IgD-negative memory B cell (primary cell): Measurements from ENCODE around the gene GAL3ST1. TPM values are rescaled to one million over a fixed set of nuclear protein-coding genes. Genes with fewer than 3 reads are reported as not detected.
"Not testable (repeated sequence)": the region's sequence is repeated elsewhere in the genome, so short reads cannot be mapped to it uniquely, and the experiment has no call there.

Experiments
- H3K27ac Mint-ChIP-seq, 3 donors: one replicate each; pipeline ENCODE4 v1.8.0; 2020 to 2022; ENCODE audit warnings: mild to moderate bottlenecking in 3 of 3, mixed read lengths in 3 of 3, moderate library complexity in 1 of 3
- H3K27me3 Mint-ChIP-seq: one replicate; pipeline ENCODE4 v1.8.0; 2021; ENCODE audit warnings: mixed read lengths
- H3K36me3 Mint-ChIP-seq: one replicate; pipeline ENCODE4 v1.8.0; 2020; ENCODE audit warnings: mild to moderate bottlenecking, mixed read lengths
- H3K4me1 Mint-ChIP-seq, 3 donors: one replicate each; pipeline ENCODE4 v1.8.0; 2020 to 2022; ENCODE audit warnings: mixed read lengths in 3 of 3, mild to moderate bottlenecking in 1 of 3
- H3K4me3 Mint-ChIP-seq, 4 donors: one replicate each; pipeline ENCODE4 v1.8.0; 2020 to 2022; ENCODE audit warnings: mild to moderate bottlenecking in 4 of 4, mixed read lengths in 4 of 4, moderate library complexity in 3 of 4
- H3K9me3 Mint-ChIP-seq, 3 donors: one replicate each; pipeline ENCODE4 v1.8.0; 2020 to 2021; ENCODE audit warnings: mixed read lengths in 3 of 3, mild to moderate bottlenecking in 1 of 3
- polyA plus RNA-seq: library from polyadenylated mRNA; unstranded; fragments of 300-500 nt; fragmentation: Illumina TruSeq; gene quantifications from one replicate; pipeline ENCODE4 v1.2.3, GENCODE V29; 2021

GAL3ST1 gene
- polyA plus RNA-seq, 1 donor from 2014 or later: not detected

GRCh38 chr22:30582051-30582450, 7.6 kb upstream of the GAL3ST1 start:
- Mint-ChIP-seq H3K27me3 (no peaks in the 10 kb centered on the region), H3K36me3 (peaks cover 18% of the 10 kb centered on the region), H3K4me3 (no peak overlapping the region), H3K9me3 (no peaks in the 10 kb centered on the region), H3K27ac (no peak overlapping the region), H3K4me1 (peaks cover 0 to 2% (median 0%) of the 10 kb centered on the region in 3 donors)

- Mint-ChIP-seq H3K27ac (no peak overlapping the region), H3K27me3 (no peaks in the 10 kb centered on the region), H3K4me3 (no peak overlapping the region), H3K4me1 (peaks cover 0 to 2% (median 0%) of the 10 kb centered on the region in 3 donors), H3K9me3 (no peaks in the 10 kb centered on the region), H3K36me3 (peaks cover 20% of the 10 kb centered on the region)
Measured at GRCh38 chr22:30580896-30581295, 6.4 kb upstream of the GAL3ST1 start.

- Mint-ChIP-seq H3K36me3 (peaks cover 19% of the 10 kb centered on the region), H3K9me3 (no peaks in the 10 kb centered on the region), H3K4me1 (peaks cover 0 to 4% (median 2%) of the 10 kb centered on the region in 3 donors), H3K27ac (no peak overlapping the region), H3K4me3 (no peak overlapping the region), H3K27me3 (peaks cover 3% of the 10 kb centered on the region)
Measured at GRCh38 chr22:30578481-30578880, 4.0 kb upstream of the GAL3ST1 start.

- Mint-ChIP-seq H3K27ac (no peak overlapping the region), H3K27me3 (peaks cover 3% of the 10 kb centered on the region), H3K9me3 (no peaks in the 10 kb centered on the region), H3K36me3 (peaks cover 19% of the 10 kb centered on the region), H3K4me1 (peaks cover 0 to 4% (median 2%) of the 10 kb centered on the region in 3 donors), H3K4me3 (no peak overlapping the region)
Measured at GRCh38 chr22:30575859-30576258, 1.4 kb upstream of the GAL3ST1 start.

- H3K9me3 Mint-ChIP-seq: no peaks in the 10 kb centered on the region
- H3K27me3 Mint-ChIP-seq: peaks cover 3% of the 10 kb centered on the region
- H3K27ac Mint-ChIP-seq: no peak overlapping the region
- H3K4me1 Mint-ChIP-seq: peaks cover 0 to 4% (median 2%) of the 10 kb centered on the region in 3 donors
- peaks cover 16% of the 10 kb centered on the region for H3K36me3 Mint-ChIP-seq
- peak overlapping the region in 1 of 4 donors; percentile 66 for H3K4me3 Mint-ChIP-seq
Measured at GRCh38 chr22:30574997-30575671, 669 bp upstream of the GAL3ST1 start.

GRCh38 chr22:30573594-30574094, 821 bp downstream of the GAL3ST1 start:
- Mint-ChIP-seq H3K27ac (no peak overlapping the region), H3K4me3 (no peak overlapping the region), H3K36me3 (peaks cover 9% of the 10 kb centered on the region)

GRCh38 chr22:30572840-30573593, 1.4 kb downstream of the GAL3ST1 start:
- peaks cover 11% of the 10 kb centered on the region for H3K27me3 Mint-ChIP-seq
- peak overlapping the region in 1 of 4 donors; percentile 37 for H3K4me3 Mint-ChIP-seq
- peaks cover 9% of the 10 kb centered on the region for H3K36me3 Mint-ChIP-seq
- peaks cover 0 to 3% (median 2%) of the 10 kb centered on the region in 3 donors for H3K9me3 Mint-ChIP-seq
- H3K4me1 Mint-ChIP-seq: peaks cover 0 to 2% (median 2%) of the 10 kb centered on the region in 3 donors
- no peak overlapping the region for H3K27ac Mint-ChIP-seq

More at GRCh38 chr22:30573594-30574094, 821 bp downstream of the GAL3ST1 start:
- Mint-ChIP-seq H3K9me3 (peaks cover 0 to 2% (median 0%) of the 10 kb centered on the region in 3 donors), H3K27me3 (peaks cover 8% of the 10 kb centered on the region), H3K4me1 (peaks cover 0 to 2% (median 2%) of the 10 kb centered on the region in 3 donors)

- Mint-ChIP-seq H3K9me3 (peaks cover 0 to 4% (median 3%) of the 10 kb centered on the region in 3 donors), H3K36me3 (peaks cover 9% of the 10 kb centered on the region), H3K27ac (no peak overlapping the region), H3K27me3 (peaks cover 11% of the 10 kb centered on the region), H3K4me3 (no peak overlapping the region), H3K4me1 (peaks cover 0 to 2% (median 2%) of the 10 kb centered on the region in 3 donors)
Measured at GRCh38 chr22:30572210-30572609, 2.3 kb downstream of the GAL3ST1 start.

GRCh38 chr22:30569674-30570202, 4.7 kb downstream of the GAL3ST1 start:
- no peak overlapping the region for H3K4me3 Mint-ChIP-seq
- H3K27me3 Mint-ChIP-seq: peaks cover 10% of the 10 kb centered on the region

GRCh38 chr22:30568137-30568805, 6.2 kb downstream of the GAL3ST1 start:
- Mint-ChIP-seq H3K4me1 (no peaks in the 10 kb centered on the region), H3K9me3 (peaks cover 0 to 5% (median 3%) of the 10 kb centered on the region in 3 donors), H3K4me3 (no peak overlapping the region), H3K36me3 (no peaks in the 10 kb centered on the region), H3K27me3 (peaks cover 8% of the 10 kb centered on the region), H3K27ac (peak overlapping the region in 1 of 3 donors; percentile 47)

More at GRCh38 chr22:30569674-30570202, 4.7 kb downstream of the GAL3ST1 start:
- no peaks in the 10 kb centered on the region for H3K36me3 Mint-ChIP-seq
- H3K9me3 Mint-ChIP-seq: peaks cover 0 to 5% (median 3%) of the 10 kb centered on the region in 3 donors
- H3K27ac Mint-ChIP-seq: no peak overlapping the region
- H3K4me1 Mint-ChIP-seq: peaks cover 0 to 2% (median 0%) of the 10 kb centered on the region in 3 donors

GRCh38 chr22:30567277-30567676, 7.2 kb downstream of the GAL3ST1 start:
- not testable (repeated sequence) for H3K9me3 Mint-ChIP-seq

GRCh38 chr22:30566125-30566524, 8.3 kb downstream of the GAL3ST1 start:
- H3K4me3 Mint-ChIP-seq: no peak overlapping the region
- no peaks in the 10 kb centered on the region for H3K4me1 Mint-ChIP-seq
- H3K27ac Mint-ChIP-seq: no peak overlapping the region
- peaks cover 10% of the 10 kb centered on the region for H3K27me3 Mint-ChIP-seq
- no peaks in the 10 kb centered on the region for H3K36me3 Mint-ChIP-seq
- H3K9me3 Mint-ChIP-seq: peaks cover 0 to 5% (median 3%) of the 10 kb centered on the region in 3 donors

More at GRCh38 chr22:30567277-30567676, 7.2 kb downstream of the GAL3ST1 start:
- not testable (repeated sequence) for H3K27ac Mint-ChIP-seq, H3K4me3 Mint-ChIP-seq, H3K36me3 Mint-ChIP-seq, H3K4me1 Mint-ChIP-seq, H3K27me3 Mint-ChIP-seq

GRCh38 chr22:30565341-30565740, 9.1 kb downstream of the GAL3ST1 start:
- Mint-ChIP-seq H3K4me3 (no peak overlapping the region), H3K9me3 (peaks cover 0 to 5% (median 3%) of the 10 kb centered on the region in 3 donors), H3K27ac (no peak overlapping the region), H3K36me3 (no peaks in the 10 kb centered on the region), H3K27me3 (peaks cover 10% of the 10 kb centered on the region), H3K4me1 (no peaks in the 10 kb centered on the region)

GRCh38 chr22:30564761-30565119, 9.7 kb downstream of the GAL3ST1 start:
- no peaks in the 10 kb centered on the region for H3K36me3 Mint-ChIP-seq
- no peak overlapping the region for H3K4me3 Mint-ChIP-seq
- peaks cover 0 to 5% (median 3%) of the 10 kb centered on the region in 3 donors for H3K9me3 Mint-ChIP-seq
- peaks cover 10% of the 10 kb centered on the region for H3K27me3 Mint-ChIP-seq
- H3K4me1 Mint-ChIP-seq: no peaks in the 10 kb centered on the region
- no peak overlapping the region for H3K27ac Mint-ChIP-seq
